GM12892 (cell line): ENCODE measurements around the gene TRDMT1.

Experiments
- POLR2A ChIP-seq: IDR thresholded peaks from 2 replicates; pipeline ENCODE4 v1.6.1; 2011; ENCODE audit warnings: low read depth, low read length, control low read depth
- POLR2AphosphoS5 ChIP-seq: IDR thresholded peaks from 2 replicates; pipeline ENCODE4 v1.6.1; 2011; ENCODE audit warnings: low read depth, low read length, control low read depth

GRCh38 chr10:17203416-17203815 lies 1.9 kb upstream of the TRDMT1 start:
- no peak for TF ChIP-seq POLR2A
- no peak for TF ChIP-seq POLR2AphosphoS5
